ENCODE data around the gene CRYAA.
"Not testable (repeated sequence)": the region's sequence is repeated elsewhere in the genome, so short reads cannot be mapped to it uniquely, and the experiment has no call there.

CRYAA gene

GRCh38 chr21:43177043-43177906 is 8.5 kb downstream of the CRYAA start:
- not testable (repeated sequence) for DNase-seq

- not testable (repeated sequence) for DNase-seq
These were observed 9.5 kb downstream of the CRYAA start for GRCh38 chr21:43178175-43178826.

GRCh38 chr21:43181033-43181432 is 12.2 kb downstream of the CRYAA start:
- not testable (repeated sequence) for DNase-seq

- not testable (repeated sequence) for DNase-seq
These were observed 18.5 kb downstream of the CRYAA start for GRCh38 chr21:43187268-43187667.

- no peak for DNase-seq
These were observed 18.9 kb downstream of the CRYAA start for GRCh38 chr21:43187715-43188114.

- no peak for DNase-seq
These were observed 19.4 kb downstream of the CRYAA start for GRCh38 chr21:43188181-43188580.

GRCh38 chr21:43188592-43189210 is 19.9 kb downstream of the CRYAA start:
- no peak for DNase-seq

GRCh38 chr21:43189936-43190335 is 21.1 kb downstream of the CRYAA start:
- DNase-seq, result no peak

- DNase-seq, result no peak
These were observed 21.7 kb downstream of the CRYAA start for GRCh38 chr21:43190544-43190943.

GRCh38 chr21:43190951-43191350 is 22.1 kb downstream of the CRYAA start:
- no peak for DNase-seq

GRCh38 chr21:43191521-43191920 is 22.7 kb downstream of the CRYAA start:
- no peak for DNase-seq

- no peak for DNase-seq
These were observed 23.2 kb downstream of the CRYAA start for GRCh38 chr21:43191971-43192370.

- no peak for DNase-seq
These were observed 23.8 kb downstream of the CRYAA start for GRCh38 chr21:43192501-43193081.

- no peak for DNase-seq
These were observed 24.4 kb downstream of the CRYAA start for GRCh38 chr21:43193088-43193650.

GRCh38 chr21:43193651-43194302 is 25.0 kb downstream of the CRYAA start:
- no peak for DNase-seq

- no peak for DNase-seq
These were observed 25.7 kb downstream of the CRYAA start for GRCh38 chr21:43194303-43195120.

GRCh38 chr21:43195121-43196021 is 26.6 kb downstream of the CRYAA start:
- no peak for DNase-seq

- no peak for DNase-seq
These were observed 28.0 kb downstream of the CRYAA start for GRCh38 chr21:43196826-43197225.

GRCh38 chr21:43198376-43198775 is 29.6 kb downstream of the CRYAA start:
- DNase-seq, result no peak

- no peak for DNase-seq
These were observed 32.7 kb downstream of the CRYAA start for GRCh38 chr21:43201491-43201890.

- DNase-seq, result no peak
These were observed 34.8 kb downstream of the CRYAA start for GRCh38 chr21:43203591-43203990.
